H9 (cell line): ENCODE data around the gene RABL6. TPM values are rescaled to one million over a fixed set of nuclear protein-coding genes. Genes with fewer than 3 reads are reported as not detected.

Experiments
- DNase-seq: peaks from one replicate; pipeline ENCODE4 v3.0.0-alpha.2; 2017
- H2AFZ ChIP-seq: one replicate; pipeline ENCODE4 v1.6.1; 2013; ENCODE audit warnings: mild to moderate bottlenecking, low read length, control low read depth, moderate library complexity
- H2AK5ac ChIP-seq: 2 replicates; pipeline ENCODE4 v1.6.1; 2013; ENCODE audit warnings: low read length, control low read depth, mixed read lengths; ENCODE audit not compliant: insufficient read length
- H2BK120ac ChIP-seq: one replicate; pipeline ENCODE4 v1.6.1; 2013; ENCODE audit warnings: low read depth, mild to moderate bottlenecking, low read length, control low read depth, inconsistent platforms; ENCODE audit not compliant: poor library complexity, severe bottlenecking
- H2BK12ac ChIP-seq: 2 replicates; pipeline ENCODE4 v1.6.1; 2013; ENCODE audit warnings: low read length, control low read depth, mixed read lengths, low read depth; ENCODE audit not compliant: insufficient read length
- H2BK15ac ChIP-seq: 2 replicates; pipeline ENCODE4 v1.6.1; 2013; ENCODE audit warnings: low read depth, low read length, control low read depth
- H2BK20ac ChIP-seq: one replicate; pipeline ENCODE4 v1.6.1; 2013; ENCODE audit warnings: low read depth, mild to moderate bottlenecking, low read length, control low read depth, inconsistent platforms; ENCODE audit not compliant: poor library complexity, severe bottlenecking
- H2BK5ac ChIP-seq: 2 replicates; pipeline ENCODE4 v1.6.1; 2013; ENCODE audit warnings: low read length, control low read depth, mixed read lengths; ENCODE audit not compliant: insufficient read length
- H3K14ac ChIP-seq: 2 replicates; pipeline ENCODE4 v1.6.1; 2013; ENCODE audit warnings: low read length, control low read depth; ENCODE audit not compliant: insufficient read depth
- H3K18ac ChIP-seq: 2 replicates; pipeline ENCODE4 v1.6.1; 2013; ENCODE audit warnings: low read depth, mild to moderate bottlenecking, mixed read lengths, low read length, control low read depth; ENCODE audit not compliant: insufficient read length
- H3K23ac ChIP-seq: 2 replicates; pipeline ENCODE4 v1.6.1; 2013; ENCODE audit warnings: low read length, control low read depth, mixed read lengths, low read depth; ENCODE audit not compliant: insufficient read length
- H3K23me2 ChIP-seq: 2 replicates; pipeline ENCODE4 v1.6.1; 2013; ENCODE audit warnings: low read depth, mild to moderate bottlenecking, mixed read lengths, low read length, control low read depth; ENCODE audit not compliant: insufficient read length, poor library complexity, severe bottlenecking
- H3K27ac ChIP-seq: 2 replicates; pipeline ENCODE4 v1.5.1; 2013; ENCODE audit warnings: low read length, control low read depth, mixed read lengths, low read depth; ENCODE audit not compliant: insufficient read length
- H3K27me3 ChIP-seq: 2 replicates; pipeline ENCODE4 v1.6.1; 2013; ENCODE audit warnings: low read length, control low read depth, inconsistent platforms; ENCODE audit not compliant: insufficient read depth
- H3K4ac ChIP-seq: 2 replicates; pipeline ENCODE4 v1.6.1; 2013; ENCODE audit warnings: low read depth, mild to moderate bottlenecking, control low read depth, inconsistent platforms, low read length, moderate library complexity
- H3K4me1 ChIP-seq: 2 replicates; pipeline ENCODE4 v1.6.1; 2013; ENCODE audit warnings: low read length, control low read depth, inconsistent platforms; ENCODE audit not compliant: insufficient read depth
- H3K4me2 ChIP-seq: 2 replicates; pipeline ENCODE4 v1.6.1; 2013; ENCODE audit warnings: low read length, control low read depth, mixed read lengths; ENCODE audit not compliant: insufficient read length, insufficient read depth
- H3K56ac ChIP-seq: 2 replicates; pipeline ENCODE4 v1.6.1; 2013; ENCODE audit warnings: low read depth, mild to moderate bottlenecking, mixed read lengths, low read length, control low read depth; ENCODE audit not compliant: insufficient read length
- H3K79me1 ChIP-seq: 2 replicates; pipeline ENCODE4 v1.6.1; 2013; ENCODE audit warnings: low read depth, mild to moderate bottlenecking, moderate library complexity, low read length, control low read depth, inconsistent platforms; ENCODE audit not compliant: insufficient read depth, poor library complexity, severe bottlenecking
- H3K79me2 ChIP-seq: 2 replicates; pipeline ENCODE4 v1.6.1; 2013; ENCODE audit warnings: low read length, control low read depth, inconsistent platforms; ENCODE audit not compliant: insufficient read depth
- H3K9ac ChIP-seq: 2 replicates; pipeline ENCODE4 v1.6.1; 2013; ENCODE audit warnings: low read length, control low read depth, mixed read lengths; ENCODE audit not compliant: insufficient read length; ENCODE audit errors: extremely low read depth
- H3K9me3 ChIP-seq: one replicate; pipeline ENCODE4 v1.6.1; 2013; ENCODE audit warnings: low read depth, low read length, inconsistent platforms; ENCODE audit not compliant: control insufficient read depth
- H3T11ph ChIP-seq: one replicate; pipeline ENCODE4 v1.6.1; 2013; ENCODE audit warnings: mild to moderate bottlenecking, low read length, control low read depth, inconsistent platforms
- H4K20me1 ChIP-seq: one replicate; pipeline ENCODE4 v1.6.1; 2013; ENCODE audit not compliant: control insufficient read depth, insufficient read length, insufficient read depth
- H4K5ac ChIP-seq: 2 replicates; pipeline ENCODE4 v1.6.1; 2013; ENCODE audit warnings: low read depth, mild to moderate bottlenecking, mixed read lengths, low read length, control low read depth; ENCODE audit not compliant: insufficient read length
- H4K8ac ChIP-seq: replicated peaks from 2 replicates; pipeline ENCODE4 v1.6.1; 2013; ENCODE audit warnings: low read length, control low read depth, mixed read lengths, low read depth; ENCODE audit not compliant: insufficient read length
- H4K91ac ChIP-seq: 2 replicates; pipeline ENCODE4 v1.6.1; 2013; ENCODE audit warnings: low read depth, mild to moderate bottlenecking, moderate library complexity, mixed read lengths, low read length, control low read depth; ENCODE audit not compliant: insufficient read length
- H3K27ac Mint-ChIP-seq, 3 experiments: 2 replicates in 2 of 3; 3 replicates in 1 of 3; pipeline ENCODE4 v1.8.0; 2020 to 2021; ENCODE audit warnings: mixed read lengths in 3 of 3, mild to moderate bottlenecking in 1 of 3, moderate library complexity in 1 of 3
- H3K27me3 Mint-ChIP-seq: 2 replicates; pipeline ENCODE4 v1.8.0; 2021; ENCODE audit warnings: low read depth, mild to moderate bottlenecking, moderate library complexity, mixed read lengths
- H3K36me3 Mint-ChIP-seq, 3 experiments: 2 replicates in 2 of 3; 3 replicates in 1 of 3; pipeline ENCODE4 v1.8.0; 2020 to 2021; ENCODE audit warnings: low read depth in 3 of 3, mixed read lengths in 3 of 3; ENCODE audit not compliant: insufficient read depth in 1 of 3
- H3K4me1 Mint-ChIP-seq, 2 experiments: 2 replicates each; pipeline ENCODE4 v1.8.0; 2020; ENCODE audit warnings: mixed read lengths in 2 of 2
- H3K4me3 Mint-ChIP-seq, 2 experiments: 2 replicates in 1 of 2; 3 replicates in 1 of 2; pipeline ENCODE4 v1.8.0; 2020 to 2021; ENCODE audit warnings: mild to moderate bottlenecking in 2 of 2, mixed read lengths in 2 of 2, moderate library complexity in 1 of 2
- H3K9me3 Mint-ChIP-seq, 2 experiments: 2 replicates in 1 of 2; 3 replicates in 1 of 2; pipeline ENCODE4 v1.8.0; 2020; ENCODE audit warnings: mild to moderate bottlenecking in 2 of 2, mixed read lengths in 2 of 2, moderate library complexity in 1 of 2
- WGBS: extraction: QIAGEN DNeasy Blood & Tissue Kit; methylation state at CpG from one replicate; pipeline ENCODE4 v1.1.7; 2013; ENCODE audit warnings: missing lambda C conversion rate, low lambda C conversion rate, mixed read lengths; ENCODE audit not compliant: insufficient read length; ENCODE audit errors: extremely low coverage; 5-methylcytosine and 5-hydroxymethylcytosine counted together
- total RNA-seq: library from RNA; stranded (reverse); gene quantifications from 2 replicates; pipeline ENCODE4 v1.2.1, GENCODE V29; 2021
- TF ChIP-seq, protein P1 (sequence below): fragments of 200-600 bp; sonication (generic); conservative IDR thresholded peaks from 3 replicates; pipeline ENCODE4 v1.8.0; 2021; ENCODE audit warnings: antibody characterized with exemption, mild to moderate bottlenecking

The RABL6 gene
- total RNA-seq, 1 experiment from 2014 or later = 108 TPM

DNA sequence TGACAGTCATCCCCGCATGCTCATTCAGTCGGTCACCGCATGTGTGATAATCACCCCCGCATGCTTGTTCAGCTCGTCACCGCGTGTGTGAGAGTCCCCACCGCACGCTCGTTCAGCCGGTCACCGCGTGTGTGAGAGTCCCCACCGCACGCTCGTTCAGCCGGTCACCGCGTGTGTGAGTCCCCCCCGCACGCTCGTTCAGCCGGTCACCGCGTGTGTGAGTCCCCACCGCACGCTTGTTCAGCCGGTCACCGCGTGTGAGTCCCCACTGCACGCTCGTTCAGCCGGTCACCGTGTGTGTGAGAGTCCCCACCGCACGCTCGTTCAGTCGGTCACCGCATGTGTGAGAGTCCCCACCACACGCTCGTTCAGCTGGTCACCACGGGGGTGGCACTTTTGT, 82.1 kb downstream of the RABL6 start:
- H2BK120ac ChIP-seq = no peak overlapping the region
- no peak overlapping the region for H4K91ac ChIP-seq
- H3K4me1 ChIP-seq = no peaks in the 10 kb centered on the region; the same call in 1 of the 2 replicates
- H4K8ac ChIP-seq = no peak overlapping the region
- no peak overlapping the region for H4K5ac ChIP-seq
- H3K4me2 ChIP-seq = no peak overlapping the region
- peaks cover 17% of the 10 kb centered on the region for H3K79me1 ChIP-seq
- no peak for DNase-seq
- Mint-ChIP-seq H3K27me3 (no peaks in the 10 kb centered on the region), H3K27ac (peak overlapping the region in 1 of 3 experiments; percentile 58; a peak in 1 of 7 replicates), H3K36me3 (peaks cover 12 to 32% (median 31%) of the 10 kb centered on the region in 3 experiments; a peak in 6 of 7 replicates), H3K4me1 (peaks cover 10 to 13% of the 10 kb centered on the region in 2 experiments), H3K4me3 (no peak overlapping the region), H3K9me3 (no peaks in the 10 kb centered on the region)
- no peak overlapping the region for H2BK20ac ChIP-seq
- H2BK12ac ChIP-seq = no peak overlapping the region
- H3K4ac ChIP-seq = no peak overlapping the region
- H3K56ac ChIP-seq = no peak overlapping the region
- no CpG with 5 or more reads among the region's 42 CpGs for WGBS
- no peaks in the 10 kb centered on the region for H3K9me3 ChIP-seq
- no peak overlapping the region for H2AK5ac ChIP-seq
- H3K23me2 ChIP-seq = peaks cover 4% of the 10 kb centered on the region
- TF ChIP-seq, protein P1, sequence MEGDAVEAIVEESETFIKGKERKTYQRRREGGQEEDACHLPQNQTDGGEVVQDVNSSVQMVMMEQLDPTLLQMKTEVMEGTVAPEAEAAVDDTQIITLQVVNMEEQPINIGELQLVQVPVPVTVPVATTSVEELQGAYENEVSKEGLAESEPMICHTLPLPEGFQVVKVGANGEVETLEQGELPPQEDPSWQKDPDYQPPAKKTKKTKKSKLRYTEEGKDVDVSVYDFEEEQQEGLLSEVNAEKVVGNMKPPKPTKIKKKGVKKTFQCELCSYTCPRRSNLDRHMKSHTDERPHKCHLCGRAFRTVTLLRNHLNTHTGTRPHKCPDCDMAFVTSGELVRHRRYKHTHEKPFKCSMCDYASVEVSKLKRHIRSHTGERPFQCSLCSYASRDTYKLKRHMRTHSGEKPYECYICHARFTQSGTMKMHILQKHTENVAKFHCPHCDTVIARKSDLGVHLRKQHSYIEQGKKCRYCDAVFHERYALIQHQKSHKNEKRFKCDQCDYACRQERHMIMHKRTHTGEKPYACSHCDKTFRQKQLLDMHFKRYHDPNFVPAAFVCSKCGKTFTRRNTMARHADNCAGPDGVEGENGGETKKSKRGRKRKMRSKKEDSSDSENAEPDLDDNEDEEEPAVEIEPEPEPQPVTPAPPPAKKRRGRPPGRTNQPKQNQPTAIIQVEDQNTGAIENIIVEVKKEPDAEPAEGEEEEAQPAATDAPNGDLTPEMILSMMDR = no peak
- H3K79me2 ChIP-seq = peaks cover 10% of the 10 kb centered on the region; the same call in 1 of the 2 replicates
- H2BK15ac ChIP-seq = no peak overlapping the region
- H3K14ac ChIP-seq = no peak overlapping the region
- H3K23ac ChIP-seq = no peak overlapping the region
- H3K9ac ChIP-seq = no peak overlapping the region
- H3K18ac ChIP-seq = no peak overlapping the region
- no peak overlapping the region for H3T11ph ChIP-seq
- no peak overlapping the region for H3K27ac ChIP-seq
- H2BK5ac ChIP-seq = no peak overlapping the region
- H2AFZ ChIP-seq = no peak overlapping the region
- no peaks in the 10 kb centered on the region for H3K27me3 ChIP-seq
- no peaks in the 10 kb centered on the region for H4K20me1 ChIP-seq
